CD4-positive, alpha-beta T cell treated with Interleukin-4 for 1 hour (primary cell): Measurements from ENCODE around the gene WTAP.
A peak's percentile ranks its signal among the peaks of the same experiment; 100 is the strongest.
"Not testable (repeated sequence)": the region's sequence is repeated elsewhere in the genome, so short reads cannot be mapped to it uniquely, and the experiment has no call there.

Experiments
- DNase-seq, 2 donors: peaks; one replicate each; pipeline ENCODE4 v3.0.0-alpha.2; 2020 to 2022

Gene WTAP

GRCh38 chr6:159693894-159694545 lies 33.3 kb upstream of the WTAP start:
- peak; percentile 74 to 81 for DNase-seq

- no peak for DNase-seq
Observed at GRCh38 chr6:159695984-159696383, 31.3 kb upstream of the WTAP start.

- no peak for DNase-seq
Observed at GRCh38 chr6:159700970-159701369, 26.3 kb upstream of the WTAP start.

- DNase-seq, result no peak
Observed at GRCh38 chr6:159701413-159701999, 25.8 kb upstream of the WTAP start.

GRCh38 chr6:159710603-159711002 lies 16.7 kb upstream of the WTAP start:
- not testable (repeated sequence) for DNase-seq

GRCh38 chr6:159712389-159712788 lies 14.9 kb upstream of the WTAP start:
- DNase-seq, result not testable (repeated sequence)

- DNase-seq, result no peak
Observed at GRCh38 chr6:159713984-159714383, 13.3 kb upstream of the WTAP start.

GRCh38 chr6:159714404-159714803 lies 12.9 kb upstream of the WTAP start:
- no peak for DNase-seq

- DNase-seq, result no peak
Observed at GRCh38 chr6:159715166-159715565, 12.1 kb upstream of the WTAP start.

- no peak for DNase-seq
Observed at GRCh38 chr6:159715605-159716004, 11.7 kb upstream of the WTAP start.

- peak in 1 of 2 donors; percentile 36 for DNase-seq
Observed at GRCh38 chr6:159716247-159717096, 10.8 kb upstream of the WTAP start.

GRCh38 chr6:159718634-159719033 lies 8.7 kb upstream of the WTAP start:
- no peak for DNase-seq

GRCh38 chr6:159719287-159719686 lies 8.0 kb upstream of the WTAP start:
- no peak for DNase-seq

GRCh38 chr6:159720708-159721107 lies 6.6 kb upstream of the WTAP start:
- DNase-seq, result peak; percentile 42 to 80

GRCh38 chr6:159721981-159722380 lies 5.3 kb upstream of the WTAP start:
- not testable (repeated sequence) for DNase-seq

- no peak for DNase-seq
Observed at GRCh38 chr6:159722655-159723054, 4.7 kb upstream of the WTAP start.

GRCh38 chr6:159723259-159723658 lies 4.0 kb upstream of the WTAP start:
- no peak for DNase-seq

GRCh38 chr6:159724778-159725177 lies 2.5 kb upstream of the WTAP start:
- no peak for DNase-seq

GRCh38 chr6:159725208-159725607 lies 2.1 kb upstream of the WTAP start:
- DNase-seq, result not testable (repeated sequence)

GRCh38 chr6:159726255-159726917 lies 920 bp upstream of the WTAP start:
- no peak for DNase-seq

GRCh38 chr6:159727717-159728445 lies 575 bp downstream of the WTAP start:
- DNase-seq, result no peak

- peak in 1 of 2 donors; percentile 43 for DNase-seq
Observed at GRCh38 chr6:159728531-159728964, 1.2 kb downstream of the WTAP start.
